ENCODE data around the gene DSTYK. TPM values are rescaled to one million over a fixed set of nuclear protein-coding genes. Genes with fewer than 3 reads are reported as not detected.
"Not testable (repeated sequence)": the region's sequence is repeated elsewhere in the genome, so short reads cannot be mapped to it uniquely, and the experiment has no call there.

Gene DSTYK
- total and polyA plus RNA-seq, 3 donors from 2014 or later, result 15.2 to 17.2 (median 15.4) TPM

DNA sequence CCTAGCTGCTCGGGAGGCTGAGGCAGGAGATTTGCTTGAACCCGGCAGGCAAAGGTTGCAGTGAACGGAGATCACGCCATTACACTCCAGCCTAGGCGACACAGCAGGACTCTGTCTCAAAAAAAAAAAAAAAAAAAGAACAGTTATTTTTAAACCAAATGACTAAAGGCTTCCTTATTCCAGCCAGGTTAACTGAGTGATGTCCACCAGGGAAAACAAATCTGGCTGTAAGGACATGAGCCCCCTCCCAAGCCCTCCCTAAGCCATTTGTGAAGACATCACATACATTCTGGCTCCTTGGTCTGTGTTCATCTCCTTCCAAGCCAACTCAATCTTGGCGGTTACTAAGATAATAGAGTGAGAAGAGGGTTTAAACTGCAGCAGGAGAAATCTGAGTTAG is 24.4 kb upstream of the DSTYK start:
- no peak for DNase-seq
- peaks cover 7% of the 10 kb centered on the region for H3K4me1 ChIP-seq
- H3K9me3 ChIP-seq, result no peaks in the 10 kb centered on the region
- WGBS, 2 donors, result 81 to 92% methylated on average over 6 of the region's 6 CpGs
- intact Hi-C loops (cut with DNase I; ENCODE audit: low total_unique reads), result no loop called here
- no peaks in the 10 kb centered on the region for H3K27me3 ChIP-seq
- H3K4me3 ChIP-seq, result no peak overlapping the region
- H3K27ac ChIP-seq, result no peak overlapping the region
- no peaks in the 10 kb centered on the region for H3K36me3 ChIP-seq (ENCODE audit: low read depth, missing control alignments)
- TF ChIP-seq, protein P1, sequence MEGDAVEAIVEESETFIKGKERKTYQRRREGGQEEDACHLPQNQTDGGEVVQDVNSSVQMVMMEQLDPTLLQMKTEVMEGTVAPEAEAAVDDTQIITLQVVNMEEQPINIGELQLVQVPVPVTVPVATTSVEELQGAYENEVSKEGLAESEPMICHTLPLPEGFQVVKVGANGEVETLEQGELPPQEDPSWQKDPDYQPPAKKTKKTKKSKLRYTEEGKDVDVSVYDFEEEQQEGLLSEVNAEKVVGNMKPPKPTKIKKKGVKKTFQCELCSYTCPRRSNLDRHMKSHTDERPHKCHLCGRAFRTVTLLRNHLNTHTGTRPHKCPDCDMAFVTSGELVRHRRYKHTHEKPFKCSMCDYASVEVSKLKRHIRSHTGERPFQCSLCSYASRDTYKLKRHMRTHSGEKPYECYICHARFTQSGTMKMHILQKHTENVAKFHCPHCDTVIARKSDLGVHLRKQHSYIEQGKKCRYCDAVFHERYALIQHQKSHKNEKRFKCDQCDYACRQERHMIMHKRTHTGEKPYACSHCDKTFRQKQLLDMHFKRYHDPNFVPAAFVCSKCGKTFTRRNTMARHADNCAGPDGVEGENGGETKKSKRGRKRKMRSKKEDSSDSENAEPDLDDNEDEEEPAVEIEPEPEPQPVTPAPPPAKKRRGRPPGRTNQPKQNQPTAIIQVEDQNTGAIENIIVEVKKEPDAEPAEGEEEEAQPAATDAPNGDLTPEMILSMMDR (IDR thresholded peaks at IDR 0.05), result no peak
- TF ChIP-seq POLR2A (IDR thresholded peaks at IDR 0.05), result no peak

DNA sequence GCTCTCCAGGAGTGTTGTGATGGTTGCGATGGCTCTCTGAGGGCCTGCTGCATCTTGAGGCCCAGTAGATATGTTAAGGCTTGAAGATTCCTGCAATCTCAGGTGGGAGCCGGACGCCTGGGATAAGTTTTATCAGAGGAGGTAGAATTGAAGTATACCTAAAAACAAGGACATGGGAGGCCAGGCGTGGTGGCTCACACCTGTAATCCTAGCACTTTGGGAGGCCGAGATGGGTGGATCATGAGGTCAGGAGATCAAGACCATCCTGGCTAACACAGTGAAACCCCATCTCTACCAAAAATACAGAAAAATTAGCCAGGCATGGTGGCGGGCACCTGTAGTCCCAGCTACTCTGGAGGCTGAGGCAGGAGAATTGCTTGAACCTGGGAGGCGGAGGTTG is 22.5 kb upstream of the DSTYK start:
- 93 to 96% methylated on average over 7 of the region's 7 CpGs for WGBS, 2 donors
- H3K27ac ChIP-seq; intact Hi-C loops (cut with DNase I; ENCODE audit: low total_unique reads); DNase-seq; H3K27me3 ChIP-seq; H3K36me3 ChIP-seq (ENCODE audit: low read depth, missing control alignments); H3K9me3 ChIP-seq; H3K4me3 ChIP-seq: not testable (repeated sequence)
- H3K4me1 ChIP-seq, result peaks cover 13% of the 10 kb centered on the region

DNA sequence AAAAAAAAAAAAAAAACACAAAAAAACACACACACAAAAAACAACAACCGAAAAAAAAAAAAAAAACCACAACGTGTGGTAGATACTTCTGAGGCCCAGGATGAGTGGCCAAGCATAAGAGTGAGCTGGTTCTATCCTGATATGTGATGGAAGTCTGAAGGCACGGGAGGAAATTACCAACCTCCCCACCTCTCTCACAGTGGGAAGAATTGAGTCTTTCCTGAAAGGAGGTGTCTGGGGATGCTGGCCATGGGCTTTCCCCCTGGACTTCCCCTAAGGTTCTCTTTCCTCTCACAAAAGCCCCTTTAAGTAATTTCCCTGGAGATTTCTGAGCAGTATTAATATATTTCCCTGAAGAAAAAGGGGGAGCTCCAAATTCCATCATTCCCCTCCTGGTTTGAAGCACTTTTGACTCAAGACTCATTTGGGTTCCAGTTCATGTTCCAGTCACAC is 21.5 kb upstream of the DSTYK start:
- TF ChIP-seq, protein P1 (IDR thresholded peaks at IDR 0.05), result no peak
- TF ChIP-seq POLR2A (IDR thresholded peaks at IDR 0.05), result no peak
- 85 to 90% methylated on average over 3 of the region's 3 CpGs for WGBS, 2 donors
- no peak for DNase-seq
- intact Hi-C loops (cut with DNase I; ENCODE audit: low total_unique reads), result no loop called here
- Histone ChIP-seq H3K27me3 (no peaks in the 10 kb centered on the region), H3K4me3 (no peak overlapping the region), H3K27ac (no peak overlapping the region), H3K4me1 (peaks cover 13% of the 10 kb centered on the region), H3K9me3 (no peaks in the 10 kb centered on the region), H3K36me3 (ENCODE audit: low read depth, missing control alignments) (no peaks in the 10 kb centered on the region)

DNA sequence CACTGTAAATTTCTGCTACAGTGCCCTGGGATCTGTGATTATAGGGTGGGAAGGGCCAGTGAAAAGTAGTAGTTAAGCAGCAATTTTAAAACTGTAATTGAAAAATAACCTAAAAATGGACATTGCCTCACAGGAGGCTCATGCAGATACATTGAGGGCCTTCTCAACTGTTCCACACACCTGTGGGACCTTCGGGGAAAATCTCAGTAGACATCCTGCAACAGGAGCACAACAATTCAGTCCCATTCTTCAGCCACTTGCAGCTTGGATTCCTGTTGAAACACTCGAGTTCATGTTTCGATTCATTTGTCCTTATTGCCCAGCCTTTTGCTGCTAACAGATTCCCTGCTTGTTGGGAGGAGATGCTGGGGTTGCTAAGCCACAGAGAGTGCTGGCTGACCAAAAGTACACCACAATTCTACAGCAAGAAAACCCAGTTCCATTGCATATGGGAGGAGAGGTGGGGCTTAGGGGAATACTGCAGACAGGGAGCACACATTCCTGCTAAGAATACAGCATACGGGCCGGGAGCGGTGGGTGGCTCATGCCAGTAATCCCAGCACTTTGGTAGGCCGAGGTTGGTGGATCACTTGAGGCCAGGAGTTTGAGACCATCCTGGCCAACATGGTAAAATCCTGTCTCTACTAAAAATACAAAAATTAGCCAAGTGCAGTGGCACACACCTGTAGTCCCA is 20.8 kb upstream of the DSTYK start:
- no peak overlapping the region for H3K4me3 ChIP-seq
- H3K36me3 ChIP-seq (ENCODE audit: low read depth, missing control alignments), result no peaks in the 10 kb centered on the region
- intact Hi-C loops (cut with DNase I; ENCODE audit: low total_unique reads), result no loop called here
- H3K27ac ChIP-seq, result no peak overlapping the region
- no peaks in the 10 kb centered on the region for H3K9me3 ChIP-seq
- no peak for DNase-seq
- WGBS, 2 donors, result 96 to 97% methylated on average over 7 of the region's 7 CpGs
- no peaks in the 10 kb centered on the region for H3K27me3 ChIP-seq
- peaks cover 13% of the 10 kb centered on the region for H3K4me1 ChIP-seq
- no peak for TF ChIP-seq POLR2A (IDR thresholded peaks at IDR 0.05)
- TF ChIP-seq, protein P1 (IDR thresholded peaks at IDR 0.05), result no peak

DNA sequence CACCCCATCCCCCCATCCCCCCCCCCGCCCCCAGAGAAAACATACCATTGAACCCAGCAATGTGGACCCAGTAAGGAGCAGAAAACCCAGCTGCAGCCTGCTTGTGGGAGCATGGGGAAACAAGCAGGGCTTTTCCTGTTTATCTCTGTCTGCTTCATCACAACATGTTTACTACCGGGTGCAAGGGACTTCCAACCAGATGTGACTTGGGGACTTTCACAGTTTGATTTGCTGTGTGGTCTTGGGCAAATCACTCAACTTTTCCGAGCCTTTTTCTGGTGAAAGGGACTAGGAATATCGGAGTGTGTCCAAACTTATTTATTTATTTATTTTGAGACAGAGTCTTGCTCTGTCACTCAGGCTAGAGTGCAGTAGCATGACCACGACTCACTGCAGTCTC is 19.5 kb upstream of the DSTYK start:
- 82 to 88% methylated on average over 5 of the region's 5 CpGs for WGBS, 2 donors
- H3K4me3 ChIP-seq, result no peak overlapping the region
- TF ChIP-seq, protein P1 (IDR thresholded peaks at IDR 0.05), result no peak
- TF ChIP-seq POLR2A (IDR thresholded peaks at IDR 0.05), result no peak
- DNase-seq, result no peak
- H3K36me3 ChIP-seq (ENCODE audit: low read depth, missing control alignments), result no peaks in the 10 kb centered on the region
- no peaks in the 10 kb centered on the region for H3K27me3 ChIP-seq
- no peak overlapping the region for H3K27ac ChIP-seq
- intact Hi-C loops (cut with DNase I; ENCODE audit: low total_unique reads), result no loop called here
- peaks cover 13% of the 10 kb centered on the region for H3K4me1 ChIP-seq
- no peaks in the 10 kb centered on the region for H3K9me3 ChIP-seq
